ENCODE measurements around the gene DMPK.

The DMPK gene, protein sequence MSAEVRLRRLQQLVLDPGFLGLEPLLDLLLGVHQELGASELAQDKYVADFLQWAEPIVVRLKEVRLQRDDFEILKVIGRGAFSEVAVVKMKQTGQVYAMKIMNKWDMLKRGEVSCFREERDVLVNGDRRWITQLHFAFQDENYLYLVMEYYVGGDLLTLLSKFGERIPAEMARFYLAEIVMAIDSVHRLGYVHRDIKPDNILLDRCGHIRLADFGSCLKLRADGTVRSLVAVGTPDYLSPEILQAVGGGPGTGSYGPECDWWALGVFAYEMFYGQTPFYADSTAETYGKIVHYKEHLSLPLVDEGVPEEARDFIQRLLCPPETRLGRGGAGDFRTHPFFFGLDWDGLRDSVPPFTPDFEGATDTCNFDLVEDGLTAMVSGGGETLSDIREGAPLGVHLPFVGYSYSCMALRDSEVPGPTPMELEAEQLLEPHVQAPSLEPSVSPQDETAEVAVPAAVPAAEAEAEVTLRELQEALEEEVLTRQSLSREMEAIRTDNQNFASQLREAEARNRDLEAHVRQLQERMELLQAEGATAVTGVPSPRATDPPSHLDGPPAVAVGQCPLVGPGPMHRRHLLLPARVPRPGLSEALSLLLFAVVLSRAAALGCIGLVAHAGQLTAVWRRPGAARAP

DNA sequence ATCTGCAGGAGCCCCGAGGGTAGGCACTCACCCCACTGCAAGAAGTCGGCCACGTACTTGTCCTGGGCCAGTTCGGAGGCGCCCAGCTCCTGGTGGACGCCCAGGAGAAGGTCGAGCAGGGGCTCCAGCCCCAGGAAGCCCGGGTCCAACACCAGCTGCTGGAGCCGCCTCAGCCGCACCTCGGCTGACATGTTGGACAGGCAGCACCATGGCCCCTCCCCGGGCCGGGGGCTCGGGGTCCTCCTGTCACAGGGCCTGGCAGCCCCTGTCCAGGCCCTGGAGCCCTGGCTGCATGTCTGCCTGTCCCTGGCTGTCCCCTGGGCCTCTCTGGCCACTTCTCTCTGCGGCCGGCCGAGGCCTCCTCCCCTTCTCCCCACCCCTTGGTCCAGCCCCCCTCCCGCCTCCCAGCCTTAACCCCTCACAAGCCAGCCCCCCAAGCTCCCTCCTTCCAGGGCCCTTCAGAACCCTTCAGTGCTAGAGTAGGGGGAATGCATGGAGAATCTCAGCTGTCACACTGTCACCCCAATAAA lies at the start of gene DMPK:
DMPK (minus strand) TSS at position 329 of the 530 bp plus-strand sequence; CDS start at position 191, 138 bp downstream.
- DNase-seq (ENCODE audit: insufficient read length, low spot score) (no peak), FAIRE-seq (no peak)

- FAIRE-seq = no peak
- no peak for DNase-seq (ENCODE audit: insufficient read length, low spot score)
These were observed 46.7 kb upstream of the DMPK start for GRCh38 chr19:45828945-45829344.

DNA sequence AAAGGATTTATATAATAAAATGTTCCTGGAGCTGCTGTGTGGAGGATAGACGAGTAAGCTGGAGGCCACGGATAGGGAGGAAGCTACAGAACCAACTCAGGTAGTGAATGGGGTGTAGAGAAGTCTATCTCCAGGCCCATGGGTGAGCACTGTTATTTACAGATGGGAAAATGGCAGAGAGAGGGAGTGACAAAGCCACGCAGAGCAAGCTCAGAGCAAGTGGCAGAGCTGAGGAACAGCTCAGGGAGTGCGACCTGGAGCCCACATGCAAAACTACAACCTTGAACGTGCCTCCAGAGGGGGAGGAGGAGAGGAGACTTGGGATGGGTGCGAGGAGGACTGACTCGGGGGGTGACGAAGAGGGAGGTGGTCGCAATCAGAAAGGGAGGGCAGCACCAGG lies 46.2 kb upstream of the DMPK start:
- DNase-seq (ENCODE audit: insufficient read length, low spot score) (no peak), FAIRE-seq (no peak)

DNA sequence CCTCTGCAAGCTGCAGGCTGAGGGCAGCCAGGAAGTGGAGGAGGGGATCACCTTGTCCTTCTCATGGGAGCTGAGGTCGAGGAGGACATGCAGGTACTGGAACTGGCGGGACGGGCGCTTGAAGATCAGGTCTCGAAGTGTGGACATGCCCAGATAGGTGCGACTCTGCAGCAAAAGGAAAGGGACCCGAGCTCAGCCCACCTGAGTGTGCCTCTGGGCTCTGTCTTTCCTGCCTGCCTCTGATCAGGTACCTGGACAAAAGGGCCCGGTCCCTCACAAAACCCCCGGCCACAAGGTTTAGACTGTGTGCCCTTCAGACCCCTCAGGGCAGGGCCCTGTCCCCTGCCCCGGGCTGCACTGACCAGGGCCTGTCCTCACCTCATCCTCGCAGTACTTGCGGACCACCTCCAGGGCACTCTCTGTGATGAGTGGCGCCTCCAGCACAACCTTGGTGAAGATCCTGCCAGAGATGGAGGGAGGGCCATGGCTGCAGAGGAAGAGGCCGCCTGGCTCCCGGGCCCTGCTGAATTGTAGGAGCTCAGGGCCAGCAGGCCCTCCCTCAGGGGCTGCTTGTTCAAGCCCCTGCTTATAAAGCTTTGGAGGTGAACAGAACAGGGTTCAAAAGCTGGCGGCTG lies 45.3 kb upstream of the DMPK start:
- FAIRE-seq = no peak
- DNase-seq (ENCODE audit: insufficient read length, low spot score) = no peak

GRCh38 chr19:45826934-45827333 lies 44.6 kb upstream of the DMPK start:
- no peak for FAIRE-seq

DNA sequence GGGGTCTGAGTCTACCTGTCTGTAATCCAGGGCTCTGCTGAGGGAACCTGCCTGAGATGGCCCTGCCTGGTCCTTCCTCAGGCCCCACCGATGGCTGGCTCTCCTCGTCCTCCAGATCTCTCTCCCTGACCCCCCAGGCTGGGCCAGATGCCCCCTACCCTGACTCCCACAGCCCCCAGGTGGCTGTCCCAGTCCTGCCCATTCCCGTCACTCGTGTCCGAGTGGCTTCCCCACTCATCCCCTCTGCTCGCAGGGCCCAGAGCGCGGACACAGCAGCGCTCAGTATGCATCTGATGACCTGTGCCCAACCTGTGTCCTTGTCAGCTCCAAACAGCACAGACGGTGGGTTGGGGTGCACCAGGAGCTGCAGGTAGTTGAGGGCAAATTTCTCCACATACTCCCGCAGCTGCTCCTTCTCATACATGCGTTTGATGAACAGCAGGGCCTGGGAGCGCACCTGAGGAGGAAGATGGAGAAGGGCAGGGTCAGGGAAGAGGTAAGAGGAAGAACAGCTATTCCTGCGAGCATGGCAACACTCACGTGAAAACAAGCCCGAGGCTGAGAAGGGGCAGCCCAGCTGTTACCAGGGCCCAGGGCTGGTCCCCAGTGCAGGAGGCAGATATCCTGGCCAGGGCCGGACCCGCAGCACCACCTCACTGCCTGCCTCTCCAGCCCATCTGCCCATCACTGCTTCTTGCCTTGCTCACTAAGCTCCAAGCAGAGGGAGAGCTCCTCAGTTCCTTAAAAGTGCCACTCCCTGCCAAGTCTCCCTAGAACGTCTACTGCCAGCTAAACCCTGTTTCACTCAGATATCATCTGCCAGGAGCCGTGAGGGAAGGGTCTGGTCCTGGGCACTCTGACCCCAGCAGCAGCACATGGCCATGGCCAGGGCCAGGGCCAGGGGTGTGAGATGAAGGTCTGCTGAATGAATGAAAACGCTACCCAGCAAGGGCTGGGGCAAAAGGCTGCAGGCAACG lies 43.9 kb upstream of the DMPK start:
- DNase-seq (ENCODE audit: insufficient read length, low spot score) = no peak
- no peak for FAIRE-seq

More at GRCh38 chr19:45826934-45827333, 44.6 kb upstream of the DMPK start:
- no peak for DNase-seq (ENCODE audit: insufficient read length, low spot score)

DNA sequence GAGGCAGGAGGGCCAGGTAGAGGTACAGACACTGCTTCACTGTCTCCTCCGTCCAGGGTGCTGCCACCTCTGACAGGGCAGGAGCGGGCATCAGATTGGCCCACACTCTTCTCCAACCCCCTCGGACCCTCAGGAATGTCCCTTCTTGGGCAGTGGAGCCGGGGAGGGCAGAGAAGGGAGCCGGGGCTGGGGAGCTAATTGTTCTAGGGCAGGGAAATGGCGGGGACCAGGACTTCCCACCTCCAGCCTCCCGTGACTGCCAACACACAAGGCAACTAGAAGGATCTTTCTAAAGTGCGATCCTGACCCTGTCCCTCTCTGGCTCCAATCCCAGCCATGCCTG lies 42.9 kb upstream of the DMPK start:
- DNase-seq (ENCODE audit: insufficient read length, low spot score) = no peak
- no peak for FAIRE-seq

GRCh38 chr19:45824531-45825262 lies 42.4 kb upstream of the DMPK start:
- DNase-seq (ENCODE audit: insufficient read length, low spot score) (no peak), FAIRE-seq (no peak)

GRCh38 chr19:45824041-45824471 lies 41.8 kb upstream of the DMPK start:
- FAIRE-seq (no peak), DNase-seq (ENCODE audit: insufficient read length, low spot score) (no peak)

GRCh38 chr19:45823182-45823581 lies 40.9 kb upstream of the DMPK start:
- DNase-seq (ENCODE audit: insufficient read length, low spot score) (no peak), FAIRE-seq (no peak)

DNA sequence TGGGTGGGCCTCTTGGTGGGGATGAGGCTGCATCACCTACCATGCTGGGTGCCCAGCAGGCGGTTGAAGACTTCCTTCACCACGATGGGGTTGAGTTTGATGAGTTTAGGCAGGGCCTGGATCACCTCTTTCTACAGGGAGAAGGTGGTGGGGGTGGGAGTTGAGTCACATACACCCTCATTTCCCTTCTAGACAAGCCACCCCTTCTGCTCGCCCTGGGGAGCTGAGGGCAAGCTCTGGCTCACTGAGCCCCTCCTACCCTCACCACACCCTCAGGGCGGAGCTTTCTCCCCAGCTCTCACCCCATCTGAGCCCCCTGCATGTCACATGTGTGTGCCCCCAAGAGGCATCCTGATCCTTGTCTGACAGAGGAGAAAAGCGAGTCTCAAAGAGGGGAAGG lies 40.4 kb upstream of the DMPK start:
- FAIRE-seq (no peak), DNase-seq (ENCODE audit: insufficient read length, low spot score) (no peak)

GRCh38 chr19:45821570-45821969 lies 39.3 kb upstream of the DMPK start:
- FAIRE-seq (no peak), DNase-seq (ENCODE audit: insufficient read length, low spot score) (no peak)

GRCh38 chr19:45821103-45821521 lies 38.8 kb upstream of the DMPK start:
- FAIRE-seq (no peak), DNase-seq (ENCODE audit: insufficient read length, low spot score) (no peak)

DNA sequence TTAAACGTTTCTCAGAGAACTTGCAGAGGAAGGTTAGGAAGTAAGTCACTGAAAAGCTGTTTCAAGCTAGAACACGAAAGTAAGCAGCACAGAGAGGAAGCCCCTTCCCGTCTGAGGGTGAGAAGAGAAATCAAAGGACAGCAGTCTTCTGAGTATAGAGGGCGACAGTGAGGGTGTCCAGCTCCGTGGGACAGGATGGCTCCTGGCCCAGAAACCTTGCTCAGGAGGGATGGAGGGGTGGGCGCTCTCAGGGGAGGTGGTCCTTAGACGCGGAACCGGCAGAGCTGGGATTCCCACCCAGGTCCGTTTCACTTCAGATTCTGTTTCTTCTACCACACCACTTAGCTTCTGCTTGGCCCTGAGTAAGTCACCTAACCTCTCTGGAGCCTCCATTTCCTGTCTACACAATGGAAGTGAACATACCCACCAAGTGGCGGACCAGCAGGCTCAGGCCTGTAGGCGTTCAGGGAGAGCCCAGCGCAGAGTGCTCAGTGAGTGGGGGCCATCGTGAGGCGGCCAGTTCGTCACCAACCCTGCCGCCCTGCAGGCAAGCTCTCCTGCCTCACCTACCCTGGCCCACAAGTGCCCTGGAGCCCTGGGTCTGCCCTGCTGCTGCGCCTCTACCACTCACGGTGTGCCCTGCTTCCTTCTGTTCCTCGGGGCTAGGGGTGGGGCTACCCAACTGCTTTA lies 38.3 kb upstream of the DMPK start:
- no peak for DNase-seq (ENCODE audit: insufficient read length, low spot score)
- FAIRE-seq = no peak

- no peak for FAIRE-seq
These were observed 37.5 kb upstream of the DMPK start for GRCh38 chr19:45819769-45820168.

DNA sequence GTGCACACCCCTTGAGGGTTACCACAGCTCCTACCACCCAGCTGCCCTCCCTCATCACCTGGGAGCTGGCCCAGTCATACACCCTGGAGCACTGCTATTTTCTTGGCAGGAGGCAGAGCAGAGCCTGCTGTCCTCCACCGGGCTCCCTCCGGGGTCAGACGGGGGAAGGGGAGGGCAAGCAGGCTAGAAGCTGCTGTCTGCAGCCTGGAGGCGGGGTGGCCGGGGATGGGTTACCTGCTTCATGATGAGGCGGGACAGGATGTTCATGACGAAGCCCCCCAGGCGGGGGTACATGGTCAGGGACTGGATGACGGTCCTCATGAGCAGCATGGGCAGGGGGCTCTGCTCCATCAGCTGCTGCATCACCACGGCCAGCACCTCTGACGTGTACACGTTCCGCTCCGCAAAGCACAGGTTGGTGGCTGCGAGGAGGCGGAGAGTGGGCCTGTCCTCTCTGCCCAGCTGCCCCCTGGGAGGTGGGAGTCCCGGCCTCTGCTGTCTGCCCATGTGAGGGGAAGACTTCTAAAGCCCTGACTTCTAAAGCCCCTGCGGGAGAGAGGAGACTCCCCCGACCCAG lies 35.5 kb upstream of the DMPK start:
- DNase-seq (ENCODE audit: insufficient read length, low spot score) (no peak), FAIRE-seq (no peak)

More at GRCh38 chr19:45819769-45820168, 37.5 kb upstream of the DMPK start:
- DNase-seq (ENCODE audit: insufficient read length, low spot score) = no peak

DNA sequence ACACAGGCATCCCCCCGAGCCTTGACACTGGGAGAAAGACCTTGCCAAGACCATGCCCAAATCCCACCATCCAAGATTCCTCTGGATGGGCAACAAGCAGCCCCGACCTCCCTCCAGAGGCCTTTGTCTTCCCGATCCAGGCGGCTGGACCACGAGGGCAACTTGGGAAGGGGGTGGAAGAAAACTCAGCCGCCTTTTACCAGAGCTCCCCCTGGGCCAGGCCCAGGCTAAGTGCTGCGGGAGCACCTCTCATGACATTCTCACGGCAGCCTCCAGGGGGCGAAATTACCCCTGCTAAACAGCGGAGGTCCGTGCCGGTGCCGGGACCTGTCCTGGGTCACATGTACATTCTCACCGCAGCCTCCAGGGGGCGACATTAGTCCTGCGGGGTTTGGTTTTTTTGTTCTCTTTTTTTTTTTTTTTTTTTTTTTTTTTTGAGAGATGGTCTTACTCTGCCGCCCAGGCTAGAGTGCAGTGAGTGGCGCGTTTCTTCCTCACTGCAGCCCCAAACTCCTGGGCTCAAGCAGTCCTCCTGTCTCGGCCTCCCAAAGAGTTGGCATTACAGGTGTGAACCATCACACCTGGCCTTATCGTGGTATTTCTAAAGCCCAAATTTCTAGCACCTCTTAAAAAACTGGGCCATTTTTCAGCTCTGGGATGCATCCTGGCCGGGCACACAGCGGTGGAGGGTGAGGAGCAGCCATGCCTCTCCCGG lies 34.9 kb upstream of the DMPK start:
- DNase-seq (ENCODE audit: insufficient read length, low spot score) = peak; percentile 100
- FAIRE-seq = peak; percentile 97

Data from GM19239 (cell line).